GM19467 (cell line): ENCODE data around the gene STAT5A.
A peak's percentile ranks its signal among the peaks of the same experiment; 100 is the strongest.
"Not testable (repeated sequence)": the region's sequence is repeated elsewhere in the genome, so short reads cannot be mapped to it uniquely, and the experiment has no call there.

Experiments
- ATAC-seq: cut with Tn5 transposase; IDR thresholded peaks from one replicate; pipeline ENCODE4 v1.9.1; 2021; ENCODE audit warnings: mild to moderate bottlenecking, moderate library complexity; ENCODE audit not compliant: unreplicated experiment

Gene STAT5A

GRCh38 chr17:42287977-42288802, at the start of gene STAT5A:
TSS of gene STAT5A (plus strand) at chr17:42288498. CDS start at chr17:42289412, 914 bp downstream.
- no peak for ATAC-seq

DNA sequence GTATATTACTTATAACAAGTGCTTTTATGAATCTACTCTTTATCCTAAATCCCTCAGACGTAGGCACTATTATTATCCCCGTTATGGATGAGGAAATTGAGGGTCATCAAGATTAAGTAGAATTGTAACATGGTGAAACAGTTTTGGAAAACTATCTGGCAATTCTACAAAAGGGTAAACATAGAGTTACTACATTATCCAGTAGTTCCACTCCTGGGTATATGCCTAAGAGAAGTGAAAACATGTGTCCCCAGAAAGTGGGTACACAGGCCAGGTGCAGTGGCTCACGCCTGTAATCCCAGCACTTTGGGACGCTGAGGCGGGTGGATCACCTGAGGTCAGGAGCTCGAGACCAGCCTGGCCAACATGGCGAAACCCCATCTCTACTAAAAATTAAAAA, 48.7 kb upstream of the STAT5A start:
- ATAC-seq, result not testable (repeated sequence)

GRCh38 chr17:42240201-42240600, 48.1 kb upstream of the STAT5A start:
- no peak for ATAC-seq

- ATAC-seq, result not testable (repeated sequence)
Measured at GRCh38 chr17:42240863-42241262, 47.4 kb upstream of the STAT5A start.

DNA sequence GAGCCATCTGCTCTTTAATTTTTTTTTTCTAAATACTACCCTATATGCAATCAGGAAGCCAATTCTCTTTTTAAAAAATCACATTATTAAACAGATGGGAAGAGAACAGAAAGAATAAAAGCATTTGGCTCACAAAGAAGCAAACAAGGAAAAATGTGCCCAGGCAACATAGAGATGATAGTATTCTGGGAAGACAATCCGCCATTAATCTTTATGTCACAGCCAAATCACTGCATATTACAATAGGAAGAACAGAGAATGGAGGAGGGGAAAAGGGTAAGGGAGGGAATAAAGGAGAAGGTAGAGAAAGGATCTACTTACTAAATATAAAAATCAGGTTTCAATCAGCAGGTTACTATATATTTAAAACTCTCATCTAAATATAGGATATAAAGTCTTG, 46.4 kb upstream of the STAT5A start:
- ATAC-seq, result no peak

DNA sequence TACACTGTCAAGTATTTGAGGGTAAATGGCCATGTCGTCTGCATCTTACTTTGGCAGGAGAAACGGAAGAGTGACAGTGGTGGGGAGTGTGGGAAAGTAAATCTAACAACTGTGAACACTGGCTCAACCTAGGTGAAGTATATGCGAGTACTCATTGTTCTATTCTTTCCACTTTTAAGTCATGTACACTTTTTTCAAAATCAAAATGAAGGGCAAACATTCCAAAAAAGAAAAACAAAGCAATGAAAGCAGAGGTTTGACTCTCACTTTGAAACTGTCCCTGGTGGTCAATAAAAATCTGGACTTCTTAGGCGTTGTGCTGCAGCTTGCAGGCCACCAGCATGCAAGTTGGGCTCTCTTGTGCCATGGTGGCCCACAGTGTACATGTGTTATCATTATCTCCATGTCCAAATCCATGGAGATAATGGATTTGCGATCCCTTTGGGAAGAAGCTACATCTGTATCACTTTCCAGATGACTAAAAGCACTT, 44.8 kb upstream of the STAT5A start:
- ATAC-seq, result no peak

DNA sequence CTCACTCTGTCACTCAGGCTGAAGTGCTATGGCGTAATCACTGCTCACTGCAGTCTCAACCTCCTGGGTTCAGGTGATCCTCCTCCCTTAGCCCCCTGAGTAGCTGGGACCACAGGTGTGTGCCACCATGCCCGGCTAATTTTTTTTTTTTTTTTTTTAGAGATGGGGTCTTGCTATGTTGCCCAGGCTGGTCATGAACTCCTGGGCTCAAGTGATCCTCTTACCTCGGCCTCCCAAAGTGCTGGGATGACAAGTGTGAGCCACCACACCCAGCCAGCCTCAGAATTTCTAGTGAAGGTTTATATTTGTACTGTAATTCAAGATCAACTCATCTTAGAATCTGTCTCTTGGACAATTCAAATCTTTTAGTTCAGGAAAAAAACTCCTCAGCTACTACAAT, 44.2 kb upstream of the STAT5A start:
- not testable (repeated sequence) for ATAC-seq

GRCh38 chr17:42245183-42245582, 43.1 kb upstream of the STAT5A start:
- not testable (repeated sequence) for ATAC-seq

GRCh38 chr17:42246515-42246914, 41.8 kb upstream of the STAT5A start:
- ATAC-seq, result no peak

DNA sequence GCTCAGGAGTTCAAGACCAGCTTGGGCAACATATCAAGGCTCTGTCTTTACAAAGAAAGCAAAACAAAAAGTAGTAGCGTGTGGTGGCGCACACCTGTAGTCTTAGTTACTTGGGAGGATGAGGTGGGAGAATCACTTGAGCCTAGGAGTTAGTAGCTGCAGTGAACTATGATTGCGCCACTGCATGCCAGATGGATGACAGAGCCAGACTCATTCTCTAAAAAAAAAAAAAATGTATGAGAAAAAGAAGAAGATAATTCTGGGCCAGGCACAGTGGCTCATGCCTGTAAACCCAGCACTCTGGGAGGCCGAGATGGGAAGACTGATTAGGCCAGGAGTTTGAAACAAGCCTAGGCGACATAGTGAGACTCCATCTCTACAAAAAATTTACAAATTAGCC, 40.6 kb upstream of the STAT5A start:
- ATAC-seq, result no peak

DNA sequence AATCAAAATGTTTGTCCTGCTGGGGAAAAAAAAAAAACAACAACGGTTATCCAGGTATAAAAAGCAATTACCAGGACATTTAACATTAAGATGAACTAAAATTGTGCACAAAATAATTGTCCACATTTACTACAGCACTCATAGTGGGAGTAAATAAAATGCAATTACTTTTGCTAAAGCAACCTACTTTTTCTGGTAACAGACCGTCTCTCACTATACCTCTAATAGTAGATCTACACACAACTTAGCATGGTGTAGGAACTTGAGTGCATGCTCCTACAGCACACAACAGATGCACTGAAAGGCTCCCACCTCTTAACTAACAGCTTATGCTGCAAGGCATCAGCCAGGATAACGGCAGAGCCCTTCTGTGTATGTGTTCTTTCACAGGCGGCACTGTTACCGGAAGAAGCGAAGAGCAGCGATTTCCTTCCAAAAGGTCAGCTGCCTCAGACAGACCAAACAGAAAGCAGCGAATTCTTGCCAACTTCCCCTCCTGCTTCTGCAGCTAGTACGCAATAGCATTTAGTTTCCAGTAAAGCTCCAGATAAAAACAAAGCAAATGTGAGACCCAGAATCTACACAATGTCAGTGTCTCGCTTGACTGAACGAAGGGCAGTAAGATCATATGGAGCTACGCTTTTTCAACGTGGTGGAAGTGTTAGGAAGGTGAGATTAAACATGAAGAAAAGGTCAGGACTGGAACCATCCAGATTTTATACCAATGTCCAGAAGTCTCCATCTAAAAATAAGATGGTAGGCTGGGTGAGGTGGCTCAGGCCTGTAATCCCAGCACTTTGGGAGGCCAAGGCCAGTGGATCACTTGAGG, 39.7 kb upstream of the STAT5A start:
- ATAC-seq, result peak; percentile 58

GRCh38 chr17:42249681-42250446, 38.4 kb upstream of the STAT5A start:
- no peak for ATAC-seq

DNA sequence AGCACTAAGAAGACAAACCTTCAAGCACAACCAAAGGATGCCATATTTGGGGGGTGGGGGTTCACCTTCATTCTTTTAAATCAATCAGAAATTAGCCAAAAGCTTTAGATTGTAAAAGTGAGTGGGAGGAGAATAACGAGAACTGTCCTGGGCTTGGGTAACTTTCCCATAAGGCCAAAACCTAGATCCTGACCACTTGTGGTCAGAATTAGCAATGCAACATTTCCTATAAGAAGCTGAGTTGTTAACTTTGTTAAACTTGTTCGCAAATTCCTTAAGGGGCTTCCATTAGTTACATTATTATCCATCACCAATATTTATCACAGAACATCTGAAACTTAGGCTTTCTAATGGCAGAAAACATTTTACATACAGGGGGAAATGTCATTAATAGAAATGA, 37.2 kb upstream of the STAT5A start:
- no peak for ATAC-seq

GRCh38 chr17:42252597-42253550, 35.4 kb upstream of the STAT5A start:
- ATAC-seq, result no peak

GRCh38 chr17:42253578-42253977, 34.7 kb upstream of the STAT5A start:
- no peak for ATAC-seq

DNA sequence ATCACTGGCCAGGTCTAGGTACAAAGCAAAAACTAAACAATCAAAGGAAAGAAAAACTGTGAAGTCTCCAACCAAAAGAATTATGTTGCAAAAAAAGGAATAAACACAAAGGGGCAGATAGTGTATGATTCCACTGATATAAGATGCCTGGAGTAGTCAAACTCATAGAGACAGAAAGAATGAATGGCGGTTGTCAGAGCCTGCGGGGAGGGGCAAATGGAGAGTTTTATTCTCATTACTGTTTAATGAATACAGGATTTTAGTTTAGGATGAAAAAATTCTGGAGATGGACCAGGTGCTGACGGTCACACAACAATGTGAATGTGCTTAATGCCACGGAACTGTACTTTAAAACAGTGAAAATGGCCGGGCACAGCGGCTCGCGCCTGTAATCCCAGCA, 32.9 kb upstream of the STAT5A start:
- ATAC-seq, result no peak

DNA sequence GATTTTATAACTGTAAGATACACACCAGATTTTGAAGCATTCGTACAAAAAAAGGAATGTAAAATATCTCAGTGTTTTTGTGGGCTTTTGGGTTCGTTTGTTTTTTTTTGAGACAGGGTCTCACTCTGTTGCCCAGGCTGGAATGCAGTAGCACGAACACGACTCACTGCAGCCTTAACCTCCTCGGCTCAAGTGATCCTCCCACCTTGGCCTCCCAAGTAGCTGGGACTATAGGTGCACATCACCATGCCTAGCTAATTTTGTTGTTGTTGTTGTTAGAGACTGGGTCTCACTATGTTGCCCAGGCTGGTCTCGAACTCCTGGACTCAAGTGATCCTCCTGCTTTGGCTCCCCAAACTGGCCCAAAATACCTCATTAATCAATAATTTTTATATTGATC, 28.0 kb upstream of the STAT5A start:
- no peak for ATAC-seq

DNA sequence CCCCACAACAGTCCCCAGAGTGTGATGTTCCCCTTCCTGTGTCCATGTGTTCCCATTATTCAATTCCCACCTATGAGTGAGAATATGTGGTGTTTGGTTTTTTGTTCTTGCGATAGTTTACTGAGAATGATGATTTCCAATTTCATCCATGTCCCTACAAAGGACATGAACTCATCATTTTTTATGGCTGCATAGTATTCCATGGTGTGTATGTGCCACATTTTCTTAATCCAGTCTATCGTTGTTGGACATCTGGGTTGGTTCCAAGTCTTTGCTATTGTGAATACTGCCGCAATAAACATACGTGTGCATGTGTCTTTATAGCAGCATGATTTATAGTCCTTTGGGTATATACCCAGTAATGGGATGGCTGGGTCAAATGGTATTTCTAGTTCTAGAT, 23.9 kb upstream of the STAT5A start:
- not testable (repeated sequence) for ATAC-seq

DNA sequence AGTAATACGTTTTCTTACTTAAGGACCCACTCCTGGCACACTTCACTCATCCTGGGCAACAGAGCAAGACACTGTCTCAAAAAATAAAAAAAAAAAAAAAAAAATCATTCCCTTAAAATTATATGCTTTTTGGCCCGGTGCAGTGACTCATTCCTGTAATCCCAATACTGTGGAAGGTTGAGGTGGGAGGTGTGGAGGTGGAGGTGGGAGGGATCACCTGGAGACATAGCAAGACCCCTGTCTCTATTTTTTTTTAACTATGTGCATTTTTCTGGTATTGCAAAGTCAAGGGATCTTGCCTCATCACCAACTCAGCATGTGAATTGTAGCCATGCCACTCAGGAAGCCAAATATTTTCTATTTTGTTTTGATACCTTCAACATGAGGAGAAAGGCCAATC, 21.8 kb upstream of the STAT5A start:
- no peak for ATAC-seq
